Keratinocyte (primary cell): ENCODE measurements around the gene SNX3. TPM values are rescaled to one million over a fixed set of nuclear protein-coding genes. Genes with fewer than 3 reads are reported as not detected.

Source experiments
- DNase-seq: peaks from one replicate; pipeline ENCODE4 v3.0.0-alpha.2; 2011; ENCODE audit warnings: low read depth, missing footprints, low spot score
- FAIRE-seq: peaks from 2 replicates; lab custom pipeline; 2011; peaks lifted over from hg19 to GRCh38; lab: Jason Lieb, UNC
- H2AFZ ChIP-seq: 2 replicates; pipeline ENCODE4 v1.6.0; 2012; ENCODE audit warnings: low read length, control low read depth, inconsistent platforms; ENCODE audit not compliant: control insufficient read depth
- H3K27ac ChIP-seq: 2 replicates; pipeline ENCODE4 v1.5.1; 2011; ENCODE audit warnings: low read length; ENCODE audit not compliant: control insufficient read depth, insufficient read depth
- H3K27me3 ChIP-seq: 3 replicates; pipeline ENCODE4 v1.6.0; 2011; ENCODE audit warnings: low read length; ENCODE audit not compliant: control insufficient read depth, insufficient read depth; ENCODE audit errors: extremely low read depth
- H3K36me3 ChIP-seq, 2 experiments: 2 replicates in 1 of 2; 3 replicates in 1 of 2; pipeline ENCODE4 v1.5.1; 2011; ENCODE audit warnings: low read length in 2 of 2, mild to moderate bottlenecking in 1 of 2; ENCODE audit not compliant: control insufficient read depth in 2 of 2, insufficient read depth in 2 of 2; ENCODE audit errors: extremely low read depth in 1 of 2
- H3K4me1 ChIP-seq: 3 replicates; pipeline ENCODE4 v1.5.1; 2011; ENCODE audit warnings: low read length; ENCODE audit not compliant: control insufficient read depth, insufficient read depth; ENCODE audit errors: extremely low read depth
- H3K4me2 ChIP-seq: 3 replicates; pipeline ENCODE4 v1.6.0; 2011; ENCODE audit warnings: low read depth, low read length; ENCODE audit not compliant: control insufficient read depth, insufficient read depth; ENCODE audit errors: extremely low read depth
- H3K4me3 ChIP-seq, 3 experiments: fragments of 200-600 bp in 1 of 3; sonication (generic) in 1 of 3; 2 replicates in 2 of 3; 3 replicates in 1 of 3; pipeline ENCODE4 v1.5.1; 2011 to 2016; ENCODE audit warnings: low read length in 3 of 3, mild to moderate bottlenecking in 3 of 3, control low read depth in 2 of 3, inconsistent platforms in 1 of 3, low read depth in 1 of 3, mixed read lengths in 1 of 3, mixed run types in 1 of 3, moderate library complexity in 1 of 3; ENCODE audit not compliant: control insufficient read depth in 2 of 3, insufficient read depth in 2 of 3; ENCODE audit errors: extremely low read depth in 1 of 3
- H3K79me2 ChIP-seq: 2 replicates; pipeline ENCODE4 v1.6.0; 2012; ENCODE audit warnings: low read length; ENCODE audit not compliant: control insufficient read depth, insufficient read depth
- H3K9ac ChIP-seq: 3 replicates; pipeline ENCODE4 v1.6.0; 2011; ENCODE audit warnings: low read length; ENCODE audit not compliant: control insufficient read depth, insufficient read depth; ENCODE audit errors: extremely low read depth
- H3K9me1 ChIP-seq: 3 replicates; pipeline ENCODE4 v1.6.0; 2011; ENCODE audit warnings: low read length; ENCODE audit not compliant: control insufficient read depth, insufficient read depth; ENCODE audit errors: extremely low read depth
- H3K9me3 ChIP-seq: 2 replicates; pipeline ENCODE4 v1.5.1; 2012; ENCODE audit warnings: low read depth, low read length; ENCODE audit not compliant: control insufficient read depth
- H4K20me1 ChIP-seq: 3 replicates; pipeline ENCODE4 v1.6.0; 2011; ENCODE audit warnings: low read length; ENCODE audit not compliant: control insufficient read depth, insufficient read depth; ENCODE audit errors: extremely low read depth
- CTCF ChIP-seq, 3 experiments: IDR thresholded peaks in 1 of 3; conservative IDR thresholded peaks in 1 of 3; optimal IDR thresholded peaks in 1 of 3; 2 replicates in 2 of 3; 3 replicates in 1 of 3; pipeline versions ENCODE3 to v1.5.1; 2011; ENCODE audit warnings: low read length in 3 of 3, mild to moderate bottlenecking in 3 of 3, moderate library complexity in 2 of 3, control low read depth in 1 of 3, inconsistent platforms in 1 of 3; ENCODE audit not compliant: insufficient read depth in 2 of 3; ENCODE audit errors: extremely low read depth in 1 of 3
- EZH2 ChIP-seq: IDR thresholded peaks from one replicate; pipeline ENCODE4 v1.6.1; 2012; ENCODE audit warnings: inconsistent platforms, mild to moderate bottlenecking, low read length, moderate library complexity
- dilution Hi-C: fragments of 300-500 bp; cut with MboI; formaldehyde crosslinking; loops from one replicate; pipeline ENCODE4 v1.7.0; 2020; ENCODE audit warnings: low sequenced_read_pairs; ENCODE audit not compliant: extremely low pct_ligation_motif_present
- polyA plus RNA-seq, 5 experiments: library from polyadenylated mRNA; depleted of rRNA in 3 of 5; stranded (reverse) in 3 of 5; stranded (forward) in 1 of 5; unstranded in 1 of 5; fragments of >200 nt; gene quantifications; 1 replicate in 1 of 5; 2 replicates in 3 of 5; 3 replicates in 1 of 5; pipeline versions ENCODE4 v1.2.1 to v1.2.3, GENCODE V29; 2011 to 2012; ENCODE audit warnings: missing spikeins in 2 of 5, low read depth in 1 of 5, low replicate concordance in 1 of 5

SNX3 gene
- polyA plus RNA-seq, 1 donor (not counting 4 experiments of a cell fraction or from before 2014, with no cell fraction given), result 460 TPM

GRCh38 chr6:108228416-108228815 is 32.4 kb downstream of the SNX3 start:
- DNase-seq (no peak), FAIRE-seq (no peak)
- dilution Hi-C loops, result no loop called here
- Histone ChIP-seq H3K9me1 (no peaks in the 10 kb centered on the region), H3K4me2 (no peak overlapping the region), H2AFZ (no peak overlapping the region), H3K79me2 (peaks cover 13% of the 10 kb centered on the region), H3K9ac (no peak overlapping the region), H3K36me3 (no peaks in the 10 kb centered on the region), H3K27me3 (no peaks in the 10 kb centered on the region), H3K4me3 (no peak overlapping the region), H3K9me3 (no peaks in the 10 kb centered on the region), H3K4me1 (no peaks in the 10 kb centered on the region), H3K27ac (no peak overlapping the region), H4K20me1 (no peaks in the 10 kb centered on the region)
- TF ChIP-seq EZH2 (no peak), CTCF (optimal IDR thresholded peaks at IDR 0.05 in 1 of 3, IDR thresholded peaks at IDR 0.05 in 1 of 3, conservative IDR thresholded peaks at IDR 0.05 in 1 of 3; ENCODE audit: extremely low read depth in 1 of 3, insufficient read depth in 2 of 3, low read length in 3 of 3) (no peak)

GRCh38 chr6:108227290-108227689 is 33.5 kb downstream of the SNX3 start:
- Histone ChIP-seq H3K27ac (no peak overlapping the region), H3K4me3 (no peak overlapping the region), H3K9me3 (no peaks in the 10 kb centered on the region), H3K9ac (no peak overlapping the region), H3K4me2 (no peak overlapping the region), H3K27me3 (no peaks in the 10 kb centered on the region), H4K20me1 (no peaks in the 10 kb centered on the region), H3K79me2 (peaks cover 12% of the 10 kb centered on the region), H2AFZ (no peak overlapping the region), H3K4me1 (no peaks in the 10 kb centered on the region), H3K9me1 (no peaks in the 10 kb centered on the region), H3K36me3 (no peaks in the 10 kb centered on the region)
- dilution Hi-C loops, result no loop called here
- FAIRE-seq (no peak), DNase-seq (no peak)
- no peak for TF ChIP-seq EZH2
- no peak for TF ChIP-seq CTCF (optimal IDR thresholded peaks at IDR 0.05 in 1 of 3, IDR thresholded peaks at IDR 0.05 in 1 of 3, conservative IDR thresholded peaks at IDR 0.05 in 1 of 3; ENCODE audit: extremely low read depth in 1 of 3, insufficient read depth in 2 of 3, low read length in 3 of 3)
